ENCODE data around the gene USP3.

DNA sequence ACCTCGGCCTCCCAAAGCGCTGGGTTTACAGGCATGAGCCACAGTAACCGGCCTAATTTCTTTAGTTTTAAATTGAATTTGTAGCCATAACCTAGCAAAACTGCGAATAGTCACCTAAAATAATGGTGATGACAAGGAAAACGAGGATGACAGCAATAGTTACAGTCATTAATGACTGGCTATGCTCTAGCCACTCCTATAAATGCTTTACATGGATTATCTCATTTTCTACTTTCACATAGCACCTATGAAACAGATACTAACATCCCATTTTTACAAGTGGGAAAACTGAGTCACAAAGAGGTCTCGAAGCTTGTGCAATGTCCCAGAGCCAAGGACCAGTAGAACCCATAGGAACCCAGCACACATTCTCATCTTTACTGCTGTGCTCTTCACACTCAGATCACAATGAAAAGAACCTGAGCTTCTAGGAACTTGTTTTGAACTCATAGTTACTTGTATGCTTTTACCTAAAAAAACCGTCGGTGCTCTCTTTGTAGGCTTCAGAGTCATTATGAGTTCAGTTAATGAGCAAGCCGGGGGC, 132.2 kb downstream of the USP3 start:
- TF ChIP-seq, protein P1, sequence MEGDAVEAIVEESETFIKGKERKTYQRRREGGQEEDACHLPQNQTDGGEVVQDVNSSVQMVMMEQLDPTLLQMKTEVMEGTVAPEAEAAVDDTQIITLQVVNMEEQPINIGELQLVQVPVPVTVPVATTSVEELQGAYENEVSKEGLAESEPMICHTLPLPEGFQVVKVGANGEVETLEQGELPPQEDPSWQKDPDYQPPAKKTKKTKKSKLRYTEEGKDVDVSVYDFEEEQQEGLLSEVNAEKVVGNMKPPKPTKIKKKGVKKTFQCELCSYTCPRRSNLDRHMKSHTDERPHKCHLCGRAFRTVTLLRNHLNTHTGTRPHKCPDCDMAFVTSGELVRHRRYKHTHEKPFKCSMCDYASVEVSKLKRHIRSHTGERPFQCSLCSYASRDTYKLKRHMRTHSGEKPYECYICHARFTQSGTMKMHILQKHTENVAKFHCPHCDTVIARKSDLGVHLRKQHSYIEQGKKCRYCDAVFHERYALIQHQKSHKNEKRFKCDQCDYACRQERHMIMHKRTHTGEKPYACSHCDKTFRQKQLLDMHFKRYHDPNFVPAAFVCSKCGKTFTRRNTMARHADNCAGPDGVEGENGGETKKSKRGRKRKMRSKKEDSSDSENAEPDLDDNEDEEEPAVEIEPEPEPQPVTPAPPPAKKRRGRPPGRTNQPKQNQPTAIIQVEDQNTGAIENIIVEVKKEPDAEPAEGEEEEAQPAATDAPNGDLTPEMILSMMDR (IDR thresholded peaks at IDR 0.05): no peak
- no peak for TF ChIP-seq NFYB (CRISPR knock-in tag; conservative IDR thresholded peaks at IDR 0.05; ENCODE audit: low read depth)
- no peak for TF ChIP-seq MYBL2 (CRISPR knock-in tag; IDR thresholded peaks at IDR 0.05)
- TF ChIP-seq NR3C1 (CRISPR knock-in tag; conservative IDR thresholded peaks at IDR 0.05; ENCODE audit: low read depth): no peak
- TF ChIP-seq, protein P2, sequence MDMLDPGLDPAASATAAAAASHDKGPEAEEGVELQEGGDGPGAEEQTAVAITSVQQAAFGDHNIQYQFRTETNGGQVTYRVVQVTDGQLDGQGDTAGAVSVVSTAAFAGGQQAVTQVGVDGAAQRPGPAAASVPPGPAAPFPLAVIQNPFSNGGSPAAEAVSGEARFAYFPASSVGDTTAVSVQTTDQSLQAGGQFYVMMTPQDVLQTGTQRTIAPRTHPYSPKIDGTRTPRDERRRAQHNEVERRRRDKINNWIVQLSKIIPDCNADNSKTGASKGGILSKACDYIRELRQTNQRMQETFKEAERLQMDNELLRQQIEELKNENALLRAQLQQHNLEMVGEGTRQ (CRISPR knock-in tag; IDR thresholded peaks at IDR 0.05): no peak
- TF ChIP-seq NR2C2 (CRISPR knock-in tag; IDR thresholded peaks at IDR 0.05): no peak
- TF ChIP-seq, protein P3, sequence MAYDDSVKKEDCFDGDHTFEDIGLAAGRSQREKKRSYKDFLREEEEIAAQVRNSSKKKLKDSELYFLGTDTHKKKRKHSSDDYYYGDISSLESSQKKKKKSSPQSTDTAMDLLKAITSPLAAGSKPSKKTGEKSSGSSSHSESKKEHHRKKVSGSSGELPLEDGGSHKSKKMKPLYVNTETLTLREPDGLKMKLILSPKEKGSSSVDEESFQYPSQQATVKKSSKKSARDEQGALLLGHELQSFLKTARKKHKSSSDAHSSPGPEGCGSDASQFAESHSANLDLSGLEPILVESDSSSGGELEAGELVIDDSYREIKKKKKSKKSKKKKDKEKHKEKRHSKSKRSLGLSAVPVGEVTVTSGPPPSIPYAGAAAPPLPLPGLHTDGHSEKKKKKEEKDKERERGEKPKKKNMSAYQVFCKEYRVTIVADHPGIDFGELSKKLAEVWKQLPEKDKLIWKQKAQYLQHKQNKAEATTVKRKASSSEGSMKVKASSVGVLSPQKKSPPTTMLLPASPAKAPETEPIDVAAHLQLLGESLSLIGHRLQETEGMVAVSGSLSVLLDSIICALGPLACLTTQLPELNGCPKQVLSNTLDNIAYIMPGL (CRISPR knock-in tag; IDR thresholded peaks at IDR 0.05): no peak
- TF ChIP-seq, protein P4, sequence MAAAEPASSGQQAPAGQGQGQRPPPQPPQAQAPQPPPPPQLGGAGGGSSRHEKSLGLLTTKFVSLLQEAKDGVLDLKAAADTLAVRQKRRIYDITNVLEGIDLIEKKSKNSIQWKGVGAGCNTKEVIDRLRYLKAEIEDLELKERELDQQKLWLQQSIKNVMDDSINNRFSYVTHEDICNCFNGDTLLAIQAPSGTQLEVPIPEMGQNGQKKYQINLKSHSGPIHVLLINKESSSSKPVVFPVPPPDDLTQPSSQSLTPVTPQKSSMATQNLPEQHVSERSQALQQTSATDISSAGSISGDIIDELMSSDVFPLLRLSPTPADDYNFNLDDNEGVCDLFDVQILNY (CRISPR knock-in tag; IDR thresholded peaks at IDR 0.05): no peak
- TF ChIP-seq, protein P5, sequence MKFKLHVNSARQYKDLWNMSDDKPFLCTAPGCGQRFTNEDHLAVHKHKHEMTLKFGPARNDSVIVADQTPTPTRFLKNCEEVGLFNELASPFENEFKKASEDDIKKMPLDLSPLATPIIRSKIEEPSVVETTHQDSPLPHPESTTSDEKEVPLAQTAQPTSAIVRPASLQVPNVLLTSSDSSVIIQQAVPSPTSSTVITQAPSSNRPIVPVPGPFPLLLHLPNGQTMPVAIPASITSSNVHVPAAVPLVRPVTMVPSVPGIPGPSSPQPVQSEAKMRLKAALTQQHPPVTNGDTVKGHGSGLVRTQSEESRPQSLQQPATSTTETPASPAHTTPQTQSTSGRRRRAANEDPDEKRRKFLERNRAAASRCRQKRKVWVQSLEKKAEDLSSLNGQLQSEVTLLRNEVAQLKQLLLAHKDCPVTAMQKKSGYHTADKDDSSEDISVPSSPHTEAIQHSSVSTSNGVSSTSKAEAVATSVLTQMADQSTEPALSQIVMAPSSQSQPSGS (CRISPR knock-in tag; IDR thresholded peaks at IDR 0.05; ENCODE audit: borderline replicate concordance, low read depth): no peak
- TF ChIP-seq, protein P6, sequence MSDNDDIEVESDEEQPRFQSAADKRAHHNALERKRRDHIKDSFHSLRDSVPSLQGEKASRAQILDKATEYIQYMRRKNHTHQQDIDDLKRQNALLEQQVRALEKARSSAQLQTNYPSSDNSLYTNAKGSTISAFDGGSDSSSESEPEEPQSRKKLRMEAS (CRISPR knock-in tag; IDR thresholded peaks at IDR 0.05): no peak
- TF ChIP-seq, protein P7, sequence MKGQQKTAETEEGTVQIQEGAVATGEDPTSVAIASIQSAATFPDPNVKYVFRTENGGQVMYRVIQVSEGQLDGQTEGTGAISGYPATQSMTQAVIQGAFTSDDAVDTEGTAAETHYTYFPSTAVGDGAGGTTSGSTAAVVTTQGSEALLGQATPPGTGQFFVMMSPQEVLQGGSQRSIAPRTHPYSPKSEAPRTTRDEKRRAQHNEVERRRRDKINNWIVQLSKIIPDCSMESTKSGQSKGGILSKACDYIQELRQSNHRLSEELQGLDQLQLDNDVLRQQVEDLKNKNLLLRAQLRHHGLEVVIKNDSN (CRISPR knock-in tag; IDR thresholded peaks at IDR 0.05): no peak
- TF ChIP-seq ATF1 (CRISPR knock-in tag; IDR thresholded peaks at IDR 0.05): no peak
